Peyer's patch (tissue), 4 donors: Measurements from ENCODE around the gene PRPF18.

ENCODE experiments used
- POLR2A ChIP-seq, 2 donors: fragments of 450-650 bp; IDR thresholded peaks; one replicate each; pipeline ENCODE4 v1.5.1; 2017; ENCODE audit warnings: antibody characterized with exemption in 2 of 2, mild to moderate bottlenecking in 2 of 2, moderate library complexity in 2 of 2
- TF ChIP-seq, protein P1 (sequence below), 6 experiments: fragments of 450-650 bp in 4 of 6; fragments of 200-600 bp in 2 of 6; sonication (generic) in 1 of 6; IDR thresholded peaks; one replicate each; pipeline ENCODE4 v1.5.1; 2017 to 2019; ENCODE audit warnings: antibody characterized with exemption in 6 of 6, mild to moderate bottlenecking in 3 of 6, moderate library complexity in 1 of 6

- TF ChIP-seq, protein P1, sequence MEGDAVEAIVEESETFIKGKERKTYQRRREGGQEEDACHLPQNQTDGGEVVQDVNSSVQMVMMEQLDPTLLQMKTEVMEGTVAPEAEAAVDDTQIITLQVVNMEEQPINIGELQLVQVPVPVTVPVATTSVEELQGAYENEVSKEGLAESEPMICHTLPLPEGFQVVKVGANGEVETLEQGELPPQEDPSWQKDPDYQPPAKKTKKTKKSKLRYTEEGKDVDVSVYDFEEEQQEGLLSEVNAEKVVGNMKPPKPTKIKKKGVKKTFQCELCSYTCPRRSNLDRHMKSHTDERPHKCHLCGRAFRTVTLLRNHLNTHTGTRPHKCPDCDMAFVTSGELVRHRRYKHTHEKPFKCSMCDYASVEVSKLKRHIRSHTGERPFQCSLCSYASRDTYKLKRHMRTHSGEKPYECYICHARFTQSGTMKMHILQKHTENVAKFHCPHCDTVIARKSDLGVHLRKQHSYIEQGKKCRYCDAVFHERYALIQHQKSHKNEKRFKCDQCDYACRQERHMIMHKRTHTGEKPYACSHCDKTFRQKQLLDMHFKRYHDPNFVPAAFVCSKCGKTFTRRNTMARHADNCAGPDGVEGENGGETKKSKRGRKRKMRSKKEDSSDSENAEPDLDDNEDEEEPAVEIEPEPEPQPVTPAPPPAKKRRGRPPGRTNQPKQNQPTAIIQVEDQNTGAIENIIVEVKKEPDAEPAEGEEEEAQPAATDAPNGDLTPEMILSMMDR (IDR thresholded peaks at IDR 0.05) = no peak
- TF ChIP-seq POLR2A (IDR thresholded peaks at IDR 0.05) = no peak
Observed at GRCh38 chr10:13615650-13616300, 29.0 kb downstream of the PRPF18 start.
